HG03342 (cell line): ENCODE data around the gene AHRR.

ENCODE experiments used
- ATAC-seq: cut with Tn5 transposase; IDR thresholded peaks from one replicate; pipeline ENCODE4 v1.9.1; 2021; ENCODE audit warnings: mild to moderate bottlenecking, moderate library complexity; ENCODE audit not compliant: unreplicated experiment

AHRR gene

GRCh38 chr5:451587-452458 lies 130.3 kb downstream of the AHRR start:
- no peak for ATAC-seq

- no peak for ATAC-seq
Observed at GRCh38 chr5:452978-453710, 131.6 kb downstream of the AHRR start.

DNA sequence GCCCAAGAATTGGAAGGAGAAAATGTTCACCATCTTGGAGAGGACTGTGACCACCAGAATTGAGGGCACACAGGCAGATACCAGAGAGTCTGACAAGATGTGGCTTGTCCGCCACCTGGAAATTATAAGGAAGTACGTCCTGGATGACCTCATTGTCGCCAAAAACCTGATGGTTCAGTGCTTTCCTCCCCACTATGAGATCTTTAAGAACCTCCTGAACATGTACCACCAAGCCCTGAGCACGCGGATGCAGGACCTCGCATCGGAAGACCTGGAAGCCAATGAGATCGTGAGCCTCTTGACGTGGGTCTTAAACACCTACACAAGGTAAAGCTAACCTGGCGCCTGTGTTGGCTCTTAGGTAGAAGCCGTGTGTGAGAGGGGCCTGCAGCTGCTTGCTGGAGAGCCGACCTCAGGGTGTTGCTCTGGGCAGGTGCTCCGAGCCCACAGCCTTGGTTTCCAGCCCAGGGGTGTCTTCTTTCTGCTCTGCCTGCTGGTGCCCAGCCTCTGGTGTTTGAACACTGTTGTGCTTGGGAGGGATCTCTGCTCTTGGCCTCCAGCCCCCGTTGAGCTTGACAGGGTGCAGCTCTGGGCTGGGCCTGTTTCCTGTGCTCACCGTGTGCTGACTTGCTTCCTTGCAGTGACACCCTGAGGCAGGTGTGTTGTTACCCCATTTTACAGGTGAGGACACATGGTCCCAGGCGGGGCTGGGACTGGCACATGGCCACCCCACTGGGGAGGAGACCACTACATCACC lies 132.4 kb downstream of the AHRR start:
- no peak for ATAC-seq

- no peak for ATAC-seq
Observed at GRCh38 chr5:454936-455335, 133.4 kb downstream of the AHRR start.

DNA sequence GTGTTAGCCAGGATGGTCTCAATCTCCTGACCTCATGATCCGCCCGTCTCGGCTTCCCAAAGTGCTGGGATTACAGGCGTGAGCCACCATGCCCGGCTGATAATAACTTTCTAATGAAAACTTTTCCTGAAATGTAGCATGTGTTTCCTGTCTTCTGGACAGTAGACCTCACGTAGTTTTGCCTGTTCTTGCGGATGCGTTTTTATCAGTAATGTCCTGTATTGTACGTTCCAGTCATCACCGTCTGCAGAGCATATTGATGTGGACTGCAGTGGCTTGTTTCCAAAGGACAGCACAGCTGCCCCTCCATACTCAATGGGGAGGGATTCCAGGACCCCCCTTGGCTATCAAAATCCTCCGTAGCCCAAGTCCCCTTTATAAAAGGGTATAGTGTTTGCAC lies 134.3 kb downstream of the AHRR start:
- no peak for ATAC-seq

- ATAC-seq: no peak
Observed at GRCh38 chr5:456351-457194, 135.1 kb downstream of the AHRR start.

DNA sequence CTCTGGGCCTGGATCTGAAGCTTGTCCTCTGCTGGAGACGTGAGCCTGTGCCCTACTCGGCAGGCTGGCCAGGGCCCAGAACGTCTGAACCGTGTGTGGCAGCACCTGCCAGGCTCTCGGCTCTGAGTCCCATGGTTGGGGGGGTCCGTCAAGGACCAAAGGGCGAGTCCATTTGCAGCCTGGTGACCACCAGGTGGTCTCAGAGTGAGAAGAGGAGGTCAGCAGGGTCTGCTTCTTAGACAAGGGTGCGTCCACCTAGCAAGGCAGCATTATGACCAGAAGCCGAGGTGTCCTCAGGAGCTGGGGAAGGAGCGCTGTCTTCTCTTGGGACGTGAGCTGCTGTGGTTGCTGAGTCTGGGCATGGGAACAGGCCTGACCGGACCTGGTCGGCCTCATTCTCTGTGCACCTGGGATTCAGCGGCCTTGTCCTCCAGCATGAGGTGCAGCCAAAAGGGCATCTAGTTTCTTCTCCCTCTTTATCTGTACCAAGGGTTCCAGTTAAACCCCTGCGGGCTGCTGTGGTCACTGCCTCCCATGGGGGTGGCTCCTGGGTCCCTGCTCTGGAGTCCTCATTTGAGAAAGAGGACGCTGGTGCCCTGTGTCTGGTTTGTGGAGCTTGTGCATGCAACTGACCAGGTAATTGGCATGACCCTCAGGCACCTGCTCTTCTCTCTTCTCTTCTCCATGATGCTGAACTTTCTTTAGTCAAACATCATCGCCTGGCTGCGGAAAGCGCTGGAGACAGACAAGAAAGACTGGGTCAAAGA lies 135.9 kb downstream of the AHRR start:
- no peak for ATAC-seq

GRCh38 chr5:458547-459353 lies 137.2 kb downstream of the AHRR start:
- ATAC-seq: peak; percentile 49

- ATAC-seq: no peak
Observed at GRCh38 chr5:459562-460272, 138.2 kb downstream of the AHRR start.

- ATAC-seq: no peak
Observed at GRCh38 chr5:460273-460625, 138.7 kb downstream of the AHRR start.

GRCh38 chr5:462051-462481 lies 140.6 kb downstream of the AHRR start:
- no peak for ATAC-seq

DNA sequence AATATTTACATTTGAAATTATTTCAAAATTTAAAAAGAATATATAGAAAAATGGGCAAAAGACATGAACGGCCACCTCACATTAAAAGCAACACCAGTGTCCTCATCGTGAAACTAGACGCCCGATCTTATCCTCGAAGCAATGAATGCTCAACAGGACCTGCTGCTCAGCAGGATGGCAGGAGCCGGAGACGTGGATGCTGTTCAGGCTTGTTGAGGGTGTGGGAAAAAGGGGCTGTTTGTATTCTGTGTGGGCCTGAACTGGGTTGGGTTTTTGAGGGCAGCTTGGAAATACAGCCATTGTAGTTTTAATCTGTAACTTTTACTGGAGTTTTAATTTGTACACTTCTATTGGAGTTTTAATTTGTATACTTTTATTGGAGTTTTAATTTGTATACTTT lies 141.8 kb downstream of the AHRR start:
- no peak for ATAC-seq

GRCh38 chr5:463952-464351 lies 142.4 kb downstream of the AHRR start:
- ATAC-seq: no peak

DNA sequence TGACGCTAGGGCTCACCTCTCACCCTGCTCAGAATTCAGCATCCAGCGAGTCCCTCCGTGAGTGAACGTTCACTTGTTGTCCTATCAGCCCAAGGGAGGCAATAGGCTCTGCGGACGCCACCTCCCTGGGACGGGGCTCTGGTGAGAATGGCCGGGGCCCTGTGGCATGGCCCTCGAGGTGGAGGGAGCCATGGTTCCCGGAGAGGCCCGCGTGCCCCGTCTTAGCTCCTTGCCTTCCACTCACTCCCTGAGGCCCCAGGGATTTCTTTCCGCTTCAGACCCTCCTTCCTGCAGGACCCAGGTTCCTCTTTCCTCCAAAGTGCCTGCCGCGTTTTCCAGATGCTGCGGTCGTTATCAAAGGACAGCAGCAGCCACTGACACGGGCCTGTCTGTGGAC lies 142.9 kb downstream of the AHRR start:
- ATAC-seq: no peak

GRCh38 chr5:464843-465590 lies 143.5 kb downstream of the AHRR start:
- no peak for ATAC-seq

GRCh38 chr5:465591-466403 lies 144.3 kb downstream of the AHRR start:
- no peak for ATAC-seq
